Measurements from ENCODE around the gene NRN1L. TPM values are rescaled to one million over a fixed set of nuclear protein-coding genes. Genes with fewer than 3 reads are reported as not detected.
"Not testable (repeated sequence)": the region's sequence is repeated elsewhere in the genome, so short reads cannot be mapped to it uniquely, and the experiment has no call there.

NRN1L gene
- total and polyA plus RNA-seq, 2 donors (not counting 3 experiments of a cell fraction or from before 2014, with no cell fraction given): 0.37 TPM; not detected in 1

DNA sequence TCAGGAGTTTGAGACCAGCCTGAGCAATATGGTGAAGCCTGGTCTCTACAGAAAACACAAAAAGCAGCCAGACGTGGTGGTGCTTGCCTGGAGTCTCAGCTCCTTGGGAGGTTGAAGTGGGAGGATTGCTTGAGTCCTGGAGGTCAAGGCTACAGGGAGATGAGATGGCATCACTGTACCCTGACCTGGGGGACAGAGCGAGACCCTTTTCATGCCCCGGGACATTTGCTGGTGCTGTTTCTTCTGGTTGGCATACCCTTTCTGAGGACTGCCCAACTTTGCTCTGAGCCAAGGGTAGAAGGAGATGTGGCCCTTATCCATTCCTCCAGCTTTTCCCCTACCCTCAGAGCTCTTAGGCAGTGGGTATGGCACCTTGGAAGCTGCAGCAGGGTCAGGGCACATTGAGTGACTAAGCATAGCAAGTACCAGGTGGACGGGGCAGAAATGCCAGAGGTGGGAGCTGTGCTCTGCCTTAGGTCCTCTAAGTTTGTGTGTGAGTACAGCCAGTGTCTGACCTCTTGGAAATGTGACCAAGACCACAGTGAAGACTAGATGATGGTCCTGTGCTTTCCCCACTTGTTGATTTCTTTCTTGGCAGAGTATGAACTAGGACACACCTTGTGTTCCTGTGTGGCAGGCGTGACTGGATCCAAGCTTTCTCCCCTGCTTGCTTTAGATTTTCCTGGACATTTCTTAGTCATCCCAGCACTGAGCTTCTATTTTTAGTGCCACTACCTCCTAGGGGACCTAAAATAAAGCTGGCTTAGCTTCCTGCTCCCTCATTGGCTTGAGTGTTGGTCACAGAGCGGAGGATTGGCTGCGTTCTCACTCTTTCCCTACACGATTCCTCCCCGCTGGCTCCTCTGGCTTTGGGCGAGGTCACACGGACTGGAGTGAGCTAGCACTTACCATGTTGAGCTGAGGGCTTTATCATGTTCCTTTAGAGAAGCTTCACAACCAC lies 21.8 kb upstream of the NRN1L start:
- Histone ChIP-seq H3K9ac (replicated peaks; ENCODE audit: extremely low read depth, insufficient read depth, low read length) (no peak overlapping the region), H3K9me3 (replicated peaks; ENCODE audit: control insufficient read depth, insufficient read depth, low read length) (no peaks in the 10 kb centered on the region), H4K20me1 (replicated peaks; ENCODE audit: control insufficient read depth, extremely low read depth, insufficient read depth, low read length) (peaks cover 2% of the 10 kb centered on the region), H3K36me3 (ENCODE audit: control insufficient read depth in 2 of 2, extremely low read depth in 1 of 2, insufficient read depth in 2 of 2, low read length in 2 of 2) (peaks cover 5 to 36% of the 10 kb centered on the region in 2 experiments), H2AFZ (ENCODE audit: low read depth, low read length) (no peak overlapping the region), H3K4me3 (replicated peaks in 1 of 3; ENCODE audit: insufficient read depth in 1 of 3, low read depth in 1 of 3, low read length in 3 of 3) (no peak overlapping the region), H3K4me2 (ENCODE audit: insufficient read depth, low read length) (no peak overlapping the region), H3K27ac (ENCODE audit: insufficient read depth, low read depth, low read length) (no peak overlapping the region), H3K79me2 (ENCODE audit: control insufficient read depth, insufficient read depth, low read length) (peaks cover 70% of the 10 kb centered on the region), H3K27me3 (ENCODE audit: control insufficient read depth in 2 of 2, insufficient read depth in 2 of 2, low read length in 2 of 2) (no peaks in the 10 kb centered on the region), H3K9me1 (replicated peaks; ENCODE audit: control insufficient read depth, extremely low read depth, insufficient read depth, low read length) (no peaks in the 10 kb centered on the region), H3K4me1 (ENCODE audit: control insufficient read depth, extremely low read depth, insufficient read depth, low read length) (no peaks in the 10 kb centered on the region)
- ChIA-PET CTCF (interaction anchor here (0.7 to 4.5 kb wide), 9 partner anchors 9 to 342 kb away, joined by 3 to 64 read pairs (median 3); partner anchors contain the start of genes CENPT and NUTF2), POLR2A (no interaction called here)
- DNase-seq (ENCODE audit: low read depth, low spot score) (no peak), FAIRE-seq (no peak)
- intact Hi-C loops (cut with micrococcal nuclease) (no loop called here), dilution Hi-C loops (cut with MboI; ENCODE audit: extremely low pct_ligation_motif_present, low sequenced_read_pairs) (no loop called here)
- BruUV-seq (replicated peaks): no TSS peak
- TF ChIP-seq EZH2 (IDR thresholded peaks at IDR 0.05; ENCODE audit: borderline replicate concordance, low read depth, low read length, severe bottlenecking): no peak
- TF ChIP-seq GATA2 (IDR thresholded peaks at IDR 0.05; ENCODE audit: insufficient read depth, insufficient read length, low read depth, low read length): no peak
- TF ChIP-seq POLR2AphosphoS5 (IDR thresholded peaks at IDR 0.05; ENCODE audit: insufficient read depth, low read depth, low read length): no peak
- TF ChIP-seq, protein P1, sequence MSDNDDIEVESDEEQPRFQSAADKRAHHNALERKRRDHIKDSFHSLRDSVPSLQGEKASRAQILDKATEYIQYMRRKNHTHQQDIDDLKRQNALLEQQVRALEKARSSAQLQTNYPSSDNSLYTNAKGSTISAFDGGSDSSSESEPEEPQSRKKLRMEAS (IDR thresholded peaks at IDR 0.05; ENCODE audit: insufficient read depth, insufficient read length): no peak
- no peak for TF ChIP-seq MYC (IDR thresholded peaks at IDR 0.05; ENCODE audit: low read depth, low read length)
- TF ChIP-seq POLR2A (IDR thresholded peaks at IDR 0.05; ENCODE audit: low read depth, low read length): no peak
- TF ChIP-seq, protein P2, sequence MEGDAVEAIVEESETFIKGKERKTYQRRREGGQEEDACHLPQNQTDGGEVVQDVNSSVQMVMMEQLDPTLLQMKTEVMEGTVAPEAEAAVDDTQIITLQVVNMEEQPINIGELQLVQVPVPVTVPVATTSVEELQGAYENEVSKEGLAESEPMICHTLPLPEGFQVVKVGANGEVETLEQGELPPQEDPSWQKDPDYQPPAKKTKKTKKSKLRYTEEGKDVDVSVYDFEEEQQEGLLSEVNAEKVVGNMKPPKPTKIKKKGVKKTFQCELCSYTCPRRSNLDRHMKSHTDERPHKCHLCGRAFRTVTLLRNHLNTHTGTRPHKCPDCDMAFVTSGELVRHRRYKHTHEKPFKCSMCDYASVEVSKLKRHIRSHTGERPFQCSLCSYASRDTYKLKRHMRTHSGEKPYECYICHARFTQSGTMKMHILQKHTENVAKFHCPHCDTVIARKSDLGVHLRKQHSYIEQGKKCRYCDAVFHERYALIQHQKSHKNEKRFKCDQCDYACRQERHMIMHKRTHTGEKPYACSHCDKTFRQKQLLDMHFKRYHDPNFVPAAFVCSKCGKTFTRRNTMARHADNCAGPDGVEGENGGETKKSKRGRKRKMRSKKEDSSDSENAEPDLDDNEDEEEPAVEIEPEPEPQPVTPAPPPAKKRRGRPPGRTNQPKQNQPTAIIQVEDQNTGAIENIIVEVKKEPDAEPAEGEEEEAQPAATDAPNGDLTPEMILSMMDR (IDR thresholded peaks at IDR 0.05; ENCODE audit: extremely low read depth in 1 of 2, insufficient read depth in 1 of 2, low read depth in 1 of 2, low read length in 2 of 2): no peak
- TF ChIP-seq JUN (IDR thresholded peaks at IDR 0.05; ENCODE audit: borderline replicate concordance, insufficient read depth, insufficient read length, low read depth): no peak
- TF ChIP-seq FOS (IDR thresholded peaks at IDR 0.05; ENCODE audit: borderline replicate concordance, insufficient read depth, low read length): no peak

DNA sequence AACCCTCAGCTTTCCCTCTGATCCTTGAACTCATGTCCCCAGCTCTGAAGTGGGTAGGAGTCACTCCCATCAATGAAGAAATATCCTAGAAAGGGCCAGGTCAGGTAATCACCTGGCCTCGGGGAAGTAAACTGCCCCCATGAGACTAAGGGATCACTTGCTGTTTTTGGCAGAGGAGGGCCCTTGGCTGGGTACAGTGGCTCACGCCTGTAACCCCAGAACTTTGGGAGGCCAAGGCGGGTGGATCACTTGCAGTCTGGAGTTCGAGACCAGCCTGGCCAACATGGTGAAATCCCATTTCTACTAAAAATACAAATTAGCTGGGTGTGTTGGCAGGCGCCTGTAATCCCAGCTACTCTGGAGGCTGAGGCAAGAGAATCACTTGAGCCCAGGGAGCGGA lies 20.6 kb upstream of the NRN1L start:
- DNase-seq (ENCODE audit: low read depth, low spot score); POLR2A ChIA-PET; H3K9me1 ChIP-seq (replicated peaks; ENCODE audit: control insufficient read depth, extremely low read depth, insufficient read depth, low read length); H3K4me1 ChIP-seq (ENCODE audit: control insufficient read depth, extremely low read depth, insufficient read depth, low read length); intact Hi-C loops (cut with micrococcal nuclease); H4K20me1 ChIP-seq (replicated peaks; ENCODE audit: control insufficient read depth, extremely low read depth, insufficient read depth, low read length); FAIRE-seq; H3K4me3 ChIP-seq (replicated peaks in 1 of 3; ENCODE audit: insufficient read depth in 1 of 3, low read depth in 1 of 3, low read length in 3 of 3); dilution Hi-C loops (cut with MboI; ENCODE audit: extremely low pct_ligation_motif_present, low sequenced_read_pairs); H3K27ac ChIP-seq (ENCODE audit: insufficient read depth, low read depth, low read length); BruUV-seq (replicated peaks); H3K9me3 ChIP-seq (replicated peaks; ENCODE audit: control insufficient read depth, insufficient read depth, low read length); H3K27me3 ChIP-seq (ENCODE audit: control insufficient read depth in 2 of 2, insufficient read depth in 2 of 2, low read length in 2 of 2); H2AFZ ChIP-seq (ENCODE audit: low read depth, low read length); H3K4me2 ChIP-seq (ENCODE audit: insufficient read depth, low read length); H3K9ac ChIP-seq (replicated peaks; ENCODE audit: extremely low read depth, insufficient read depth, low read length): not testable (repeated sequence)
- CTCF ChIA-PET: interaction anchor here (0.7 to 4.5 kb wide), 4 partner anchors 7 to 191 kb away, joined by 3 to 64 read pairs (median 4); no protein-coding TSS in a partner anchor
- H3K79me2 ChIP-seq (ENCODE audit: control insufficient read depth, insufficient read depth, low read length): peaks cover 58% of the 10 kb centered on the region
- H3K36me3 ChIP-seq (ENCODE audit: control insufficient read depth in 2 of 2, extremely low read depth in 1 of 2, insufficient read depth in 2 of 2, low read length in 2 of 2): peaks cover 13 to 41% of the 10 kb centered on the region in 2 experiments
